ENCODE measurements around the gene CASP9.

- TF ChIP-seq POLR2AphosphoS5 (IDR thresholded peaks at IDR 0.05; ENCODE audit: borderline replicate concordance, low read depth, low read length) (no peak), EZH2 (IDR thresholded peaks at IDR 0.05) (no peak), FOXP2 (optimal IDR thresholded peaks at IDR 0.05; ENCODE audit: control extremely low read depth, extremely low read length, insufficient read depth) (no peak)
Observed at GRCh38 chr1:15500184-15501178, 23.5 kb downstream of the CASP9 start.
